HG03432 (cell line): Measurements from ENCODE around the gene NEURL1.

Source experiments
- ATAC-seq: cut with Tn5 transposase; IDR thresholded peaks from one replicate; pipeline ENCODE4 v1.9.1; 2021; ENCODE audit warnings: mild to moderate bottlenecking, moderate library complexity; ENCODE audit not compliant: unreplicated experiment

NEURL1 gene

GRCh38 chr10:103545366-103545765, 51.9 kb downstream of the NEURL1 start:
- no peak for ATAC-seq

GRCh38 chr10:103545771-103546281, 52.3 kb downstream of the NEURL1 start:
- ATAC-seq, result no peak

GRCh38 chr10:103546401-103546800, 52.9 kb downstream of the NEURL1 start:
- ATAC-seq, result no peak

GRCh38 chr10:103547391-103547946, 54.0 kb downstream of the NEURL1 start:
- no peak for ATAC-seq

- ATAC-seq, result no peak
These were observed 54.5 kb downstream of the NEURL1 start for GRCh38 chr10:103548006-103548405.

GRCh38 chr10:103548581-103549348, 55.3 kb downstream of the NEURL1 start:
- ATAC-seq, result no peak

GRCh38 chr10:103549349-103549685, 55.8 kb downstream of the NEURL1 start:
- ATAC-seq, result no peak

GRCh38 chr10:103550229-103550628, 56.7 kb downstream of the NEURL1 start:
- ATAC-seq, result no peak

GRCh38 chr10:103551619-103552602, 58.4 kb downstream of the NEURL1 start:
- ATAC-seq, result no peak

GRCh38 chr10:103552856-103553742, 59.6 kb downstream of the NEURL1 start:
- ATAC-seq, result no peak

- ATAC-seq, result no peak
These were observed 60.4 kb downstream of the NEURL1 start for GRCh38 chr10:103553743-103554487.

- ATAC-seq, result no peak
These were observed 61.2 kb downstream of the NEURL1 start for GRCh38 chr10:103554488-103555324.

GRCh38 chr10:103555325-103555649, 61.8 kb downstream of the NEURL1 start:
- ATAC-seq, result no peak

GRCh38 chr10:103555712-103556111, 62.2 kb downstream of the NEURL1 start:
- no peak for ATAC-seq

- ATAC-seq, result no peak
These were observed 63.0 kb downstream of the NEURL1 start for GRCh38 chr10:103556383-103557007.

GRCh38 chr10:103557455-103557854, 64.0 kb downstream of the NEURL1 start:
- ATAC-seq, result no peak

GRCh38 chr10:103558911-103559310, 65.4 kb downstream of the NEURL1 start:
- ATAC-seq, result no peak

GRCh38 chr10:103559776-103560175, 66.3 kb downstream of the NEURL1 start:
- ATAC-seq, result no peak
